Activated CD8-positive, alpha-beta memory T cell treated with anti-CD3 and anti-CD28 coated beads for 1 hour (primary cell): ENCODE data around the gene FXYD5.
"Not testable (repeated sequence)": the region's sequence is repeated elsewhere in the genome, so short reads cannot be mapped to it uniquely, and the experiment has no call there.

Source experiments
- DNase-seq, 2 donors: peaks; one replicate each; pipeline ENCODE4 v3.0.0-alpha.2; 2020; ENCODE audit warnings: low read depth in 1 of 2; ENCODE audit errors: extremely low read depth in 1 of 2

The FXYD5 gene

GRCh38 chr19:35174226-35174625 is 19.7 kb downstream of the FXYD5 start:
- no peak for DNase-seq

- no peak for DNase-seq
Measured at GRCh38 chr19:35176181-35176570, 21.6 kb downstream of the FXYD5 start.

DNA sequence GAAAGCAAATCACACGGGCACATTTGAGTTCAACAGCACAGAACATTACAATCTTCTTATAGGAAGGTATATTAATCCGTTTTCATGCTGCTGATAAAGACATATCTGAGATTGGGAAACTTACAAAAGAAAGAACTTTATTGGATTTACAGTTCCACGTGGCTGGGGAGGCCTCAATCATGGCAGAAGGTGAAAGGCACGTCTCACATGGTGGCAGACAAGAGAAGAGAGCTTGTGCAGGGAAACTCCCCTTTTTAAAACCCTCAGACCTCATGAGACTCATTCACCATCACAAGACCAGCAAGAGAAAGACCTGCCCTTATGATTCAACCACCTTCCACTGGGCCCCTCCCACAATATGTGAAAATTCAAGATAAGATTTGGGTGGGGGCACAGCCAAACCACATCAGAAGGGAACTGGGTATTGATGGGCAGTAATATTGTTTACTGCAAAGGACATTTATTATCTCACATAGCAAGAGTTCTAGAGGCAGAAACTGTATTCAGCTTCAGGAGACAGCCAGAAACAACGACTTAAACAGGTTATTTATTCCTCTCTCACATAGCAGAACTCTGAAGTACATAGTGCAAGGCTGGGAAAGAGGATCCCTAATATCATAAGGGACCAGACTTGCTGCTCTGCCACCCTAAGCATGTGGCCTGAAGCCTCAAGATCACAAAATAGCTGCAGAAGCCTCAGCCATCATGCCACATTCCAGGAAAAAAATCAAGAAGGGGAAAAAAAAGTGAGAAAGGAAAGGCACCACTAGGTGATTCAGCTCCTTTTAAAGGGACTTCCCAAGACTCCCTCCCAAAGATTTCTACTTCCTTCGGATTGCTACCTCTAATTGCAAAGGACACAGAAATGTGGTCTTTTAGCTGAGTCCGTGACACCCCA is 23.1 kb downstream of the FXYD5 start:
- no peak for DNase-seq

DNA sequence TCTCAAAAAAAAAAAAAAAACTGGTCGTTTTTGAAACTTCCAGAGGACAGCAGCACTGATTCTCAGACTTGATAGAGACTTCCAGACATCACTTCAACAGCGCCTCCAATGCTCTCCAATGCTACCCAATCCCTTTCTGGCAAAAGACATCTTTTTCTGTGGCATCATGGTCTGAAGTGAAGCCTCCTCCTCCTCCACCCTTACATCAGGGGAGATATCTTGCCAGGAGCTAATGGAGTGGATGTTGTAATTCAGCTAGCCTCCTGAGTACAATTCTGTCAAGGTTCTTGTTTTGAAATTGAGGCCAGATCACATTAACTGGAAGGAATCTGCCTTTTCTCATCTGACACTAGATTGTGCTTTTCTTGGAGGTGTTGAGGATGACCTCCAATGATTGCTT is 24.2 kb downstream of the FXYD5 start:
- DNase-seq = no peak

GRCh38 chr19:35179830-35180229 is 25.3 kb downstream of the FXYD5 start:
- DNase-seq = no peak

GRCh38 chr19:35181387-35181786 is 26.9 kb downstream of the FXYD5 start:
- no peak for DNase-seq

DNA sequence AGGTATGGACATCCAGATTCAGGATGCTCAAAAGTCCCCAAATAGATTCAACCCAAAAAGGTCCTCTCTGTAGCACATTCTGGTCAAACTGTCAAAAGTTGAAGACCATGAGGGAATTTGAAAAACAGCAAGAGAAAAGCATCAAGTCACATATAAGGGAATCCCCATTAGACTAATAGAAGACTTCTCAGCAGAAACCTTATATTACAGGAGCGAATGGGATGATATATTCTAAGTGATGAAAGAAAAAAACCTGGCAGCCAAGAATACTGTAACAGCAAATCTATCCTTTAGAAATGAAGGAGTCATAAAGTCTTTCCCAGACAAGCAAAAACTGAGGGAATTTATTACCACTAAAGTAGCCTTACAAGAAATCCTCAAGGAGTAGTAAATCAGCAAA is 29.7 kb downstream of the FXYD5 start:
- no peak for DNase-seq

DNA sequence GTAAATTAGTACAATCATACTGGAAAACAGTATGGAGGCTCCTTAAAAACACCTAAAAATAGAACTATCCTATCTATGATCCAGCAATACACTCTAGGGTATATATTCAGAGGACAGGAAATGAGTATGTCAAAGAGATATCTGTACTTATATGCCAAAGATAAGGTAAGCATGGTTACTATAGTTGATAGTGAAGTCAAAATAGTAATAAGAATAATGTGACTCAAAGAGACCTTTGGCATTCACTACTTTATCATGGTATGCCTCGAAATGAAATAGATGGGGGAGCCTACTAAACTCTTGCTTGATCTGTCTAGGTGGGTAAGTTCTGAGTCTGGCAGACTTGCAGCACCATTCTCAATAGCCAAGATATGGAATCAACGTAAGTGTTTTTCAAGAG is 30.3 kb downstream of the FXYD5 start:
- DNase-seq = no peak

GRCh38 chr19:35194012-35194984 is 39.8 kb downstream of the FXYD5 start:
- DNase-seq = no peak

GRCh38 chr19:35195830-35196229 is 41.3 kb downstream of the FXYD5 start:
- DNase-seq = no peak

GRCh38 chr19:35196861-35197260 is 42.3 kb downstream of the FXYD5 start:
- not testable (repeated sequence) for DNase-seq

DNA sequence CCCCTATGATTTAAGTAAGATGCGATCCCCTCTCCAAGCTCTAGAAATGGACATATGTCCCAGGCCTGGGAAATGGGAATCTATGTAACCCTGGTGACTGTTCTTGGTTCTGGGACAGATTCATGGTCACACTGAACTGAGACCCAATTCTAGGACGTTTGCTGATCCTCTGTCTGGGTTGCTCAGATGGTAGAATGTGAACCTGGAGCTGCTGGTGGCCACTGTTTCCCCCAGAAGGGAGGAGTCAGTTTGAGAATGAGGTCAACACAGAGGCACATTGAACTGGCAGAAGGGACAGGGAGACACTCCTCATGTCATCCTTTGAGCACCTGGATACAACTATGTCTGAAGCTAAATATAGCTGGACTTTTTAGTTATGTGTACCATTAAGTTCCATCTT is 44.9 kb downstream of the FXYD5 start:
- no peak for DNase-seq

DNA sequence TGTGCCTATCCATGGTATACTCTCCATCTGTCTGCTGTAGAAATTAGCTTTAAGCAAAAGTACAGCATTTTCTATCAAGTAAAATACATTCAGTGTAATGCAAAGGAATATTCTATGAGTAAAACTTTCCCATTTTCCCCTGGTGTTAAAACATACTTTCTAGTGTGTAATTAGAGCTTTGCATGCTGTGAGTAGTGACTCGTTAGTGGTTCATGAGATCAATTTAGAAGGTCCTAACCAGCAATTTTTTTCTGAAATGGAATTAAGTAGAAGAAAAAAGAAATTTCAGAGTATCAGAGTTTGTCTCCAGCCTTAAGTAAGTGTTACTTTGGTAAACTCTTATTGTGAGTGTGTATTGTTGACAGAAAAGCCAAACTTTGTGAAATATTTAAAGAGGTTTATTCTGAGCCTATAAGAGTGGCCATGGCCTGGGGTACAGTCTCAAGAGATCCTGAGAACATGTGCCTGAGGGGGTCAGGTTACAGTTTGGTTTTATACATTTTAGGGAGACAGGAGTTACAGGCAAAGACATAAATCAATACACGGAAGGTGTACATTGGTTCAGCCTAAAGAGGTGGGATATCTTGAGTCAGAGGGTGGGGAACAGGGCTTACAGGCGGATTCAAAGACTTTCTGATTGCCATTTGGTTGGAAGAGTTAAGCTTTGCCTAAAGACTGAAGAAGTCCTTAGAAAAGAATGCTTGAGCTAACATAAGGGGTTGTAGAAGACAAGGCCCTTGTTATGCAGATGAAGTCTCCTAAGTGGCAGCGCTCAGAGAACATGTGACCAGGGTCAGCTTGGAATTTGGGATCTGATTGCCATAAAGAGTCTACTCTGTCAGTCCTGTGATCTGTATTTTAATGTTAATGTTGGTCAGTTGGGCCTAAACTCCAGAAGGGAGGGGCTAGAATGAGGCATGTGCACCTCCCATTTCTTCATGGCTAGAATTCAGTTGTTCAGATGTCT is 48.5 kb downstream of the FXYD5 start:
- DNase-seq = no peak

DNA sequence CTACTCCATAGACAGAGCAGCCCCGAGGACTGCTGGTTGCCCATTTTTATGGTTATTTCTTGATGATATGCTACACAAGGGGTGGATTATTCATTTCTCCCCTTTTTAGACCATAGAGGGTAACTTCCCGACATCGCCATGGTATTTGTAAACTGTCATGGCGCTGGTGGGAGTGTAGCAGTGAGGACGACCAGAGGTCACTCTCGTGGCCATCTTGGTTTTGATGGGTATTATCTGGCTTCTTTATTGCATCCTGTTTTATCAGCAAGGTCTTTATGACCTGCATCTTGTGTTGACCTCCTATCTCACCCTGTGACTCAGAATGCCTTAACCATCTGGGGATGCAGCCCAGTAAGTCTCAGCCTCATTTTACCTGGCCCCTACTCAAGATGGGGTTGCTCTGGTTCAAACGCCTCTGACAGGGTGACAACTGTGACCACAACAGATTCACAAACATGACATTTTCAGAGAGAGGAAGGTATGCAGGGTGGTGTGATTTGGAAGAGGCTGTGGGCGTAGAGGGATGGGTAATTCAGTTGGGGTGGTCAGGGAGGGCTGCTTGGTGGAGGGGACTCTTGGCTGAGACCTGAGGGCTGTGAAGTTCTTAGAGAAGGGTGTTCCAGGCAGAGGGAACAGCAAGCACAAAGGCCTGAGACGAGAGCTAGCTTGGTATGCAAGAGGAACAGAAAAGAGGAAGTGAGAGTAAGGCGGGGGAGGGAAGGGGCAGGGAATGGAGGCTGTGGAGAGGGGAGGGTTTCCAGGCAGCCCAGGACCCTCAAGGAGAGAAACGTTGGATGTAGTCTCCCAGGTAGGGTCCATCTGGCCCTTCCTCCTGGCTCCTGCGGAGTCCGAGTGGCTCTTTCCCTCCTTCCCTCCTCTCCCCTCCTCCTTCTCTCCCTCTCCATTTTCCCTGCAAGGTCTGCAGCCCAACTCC is 50.5 kb downstream of the FXYD5 start:
- DNase-seq = no peak

- no peak for DNase-seq
Measured at GRCh38 chr19:35205733-35206323, 51.3 kb downstream of the FXYD5 start.

DNA sequence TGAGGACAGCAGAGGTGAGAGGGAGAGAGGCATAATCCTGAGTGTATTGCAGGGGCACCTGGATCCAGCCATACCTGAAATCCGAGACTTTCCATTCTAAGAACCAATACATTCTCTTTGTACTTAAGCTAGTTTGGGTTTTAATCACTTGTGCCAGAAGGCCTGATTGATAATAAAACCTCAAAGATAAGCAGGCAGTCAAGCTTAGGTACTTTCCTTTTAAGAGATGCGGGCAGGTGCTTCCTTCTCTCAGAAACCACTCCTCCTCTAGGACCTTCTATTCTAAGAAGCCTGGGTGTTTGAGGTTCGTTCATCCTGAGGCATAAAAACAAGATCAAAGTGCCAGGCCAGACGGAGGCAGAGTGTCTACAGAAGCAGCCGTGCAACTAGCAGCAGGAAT is 51.8 kb downstream of the FXYD5 start:
- peak in 1 of 2 donors; percentile 27 for DNase-seq

- DNase-seq = no peak
Measured at GRCh38 chr19:35206855-35207254, 52.3 kb downstream of the FXYD5 start.

GRCh38 chr19:35207391-35207871 is 52.9 kb downstream of the FXYD5 start:
- no peak for DNase-seq

GRCh38 chr19:35208121-35208520 is 53.6 kb downstream of the FXYD5 start:
- no peak for DNase-seq
